ENCODE results near the gene ACAN.

DNA sequence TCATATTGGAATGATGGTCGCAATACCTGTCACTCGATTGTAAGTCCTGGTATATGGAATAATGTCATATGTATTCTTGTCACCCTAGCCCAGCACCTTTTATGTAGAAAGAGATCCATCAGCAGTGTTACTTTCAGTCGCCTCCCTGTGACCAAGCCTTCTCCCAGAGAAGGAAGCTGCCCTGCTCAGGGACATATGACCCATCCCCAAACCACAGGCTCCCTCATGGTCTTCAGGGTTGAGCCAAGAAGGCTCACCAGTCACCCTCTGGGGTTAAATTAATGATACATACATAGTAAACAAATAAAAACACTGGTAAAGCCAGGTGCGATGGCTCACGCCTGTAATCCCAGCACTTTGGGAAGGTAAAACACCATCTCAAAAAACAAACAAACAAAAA is 114.5 kb downstream of the ACAN start:
- TF ChIP-seq, protein P1, sequence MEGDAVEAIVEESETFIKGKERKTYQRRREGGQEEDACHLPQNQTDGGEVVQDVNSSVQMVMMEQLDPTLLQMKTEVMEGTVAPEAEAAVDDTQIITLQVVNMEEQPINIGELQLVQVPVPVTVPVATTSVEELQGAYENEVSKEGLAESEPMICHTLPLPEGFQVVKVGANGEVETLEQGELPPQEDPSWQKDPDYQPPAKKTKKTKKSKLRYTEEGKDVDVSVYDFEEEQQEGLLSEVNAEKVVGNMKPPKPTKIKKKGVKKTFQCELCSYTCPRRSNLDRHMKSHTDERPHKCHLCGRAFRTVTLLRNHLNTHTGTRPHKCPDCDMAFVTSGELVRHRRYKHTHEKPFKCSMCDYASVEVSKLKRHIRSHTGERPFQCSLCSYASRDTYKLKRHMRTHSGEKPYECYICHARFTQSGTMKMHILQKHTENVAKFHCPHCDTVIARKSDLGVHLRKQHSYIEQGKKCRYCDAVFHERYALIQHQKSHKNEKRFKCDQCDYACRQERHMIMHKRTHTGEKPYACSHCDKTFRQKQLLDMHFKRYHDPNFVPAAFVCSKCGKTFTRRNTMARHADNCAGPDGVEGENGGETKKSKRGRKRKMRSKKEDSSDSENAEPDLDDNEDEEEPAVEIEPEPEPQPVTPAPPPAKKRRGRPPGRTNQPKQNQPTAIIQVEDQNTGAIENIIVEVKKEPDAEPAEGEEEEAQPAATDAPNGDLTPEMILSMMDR (IDR thresholded peaks at IDR 0.05): no peak
- TF ChIP-seq POLR2A (IDR thresholded peaks at IDR 0.05) (no peak), POLR2AphosphoS5 (IDR thresholded peaks at IDR 0.05) (no peak)
